NCI-H2196 treated with DMSO at 0.1 percent for 48 hours (cell line): ENCODE results near the gene BTN1A1.
"Not testable (repeated sequence)": the region's sequence is repeated elsewhere in the genome, so short reads cannot be mapped to it uniquely, and the experiment has no call there.

ENCODE experiments used
- DNase-seq: peaks from one replicate; lab custom pipeline; 2025; ENCODE audit not compliant: unreplicated experiment; lab: John Stamatoyannopoulos, UW

BTN1A1 gene, protein sequence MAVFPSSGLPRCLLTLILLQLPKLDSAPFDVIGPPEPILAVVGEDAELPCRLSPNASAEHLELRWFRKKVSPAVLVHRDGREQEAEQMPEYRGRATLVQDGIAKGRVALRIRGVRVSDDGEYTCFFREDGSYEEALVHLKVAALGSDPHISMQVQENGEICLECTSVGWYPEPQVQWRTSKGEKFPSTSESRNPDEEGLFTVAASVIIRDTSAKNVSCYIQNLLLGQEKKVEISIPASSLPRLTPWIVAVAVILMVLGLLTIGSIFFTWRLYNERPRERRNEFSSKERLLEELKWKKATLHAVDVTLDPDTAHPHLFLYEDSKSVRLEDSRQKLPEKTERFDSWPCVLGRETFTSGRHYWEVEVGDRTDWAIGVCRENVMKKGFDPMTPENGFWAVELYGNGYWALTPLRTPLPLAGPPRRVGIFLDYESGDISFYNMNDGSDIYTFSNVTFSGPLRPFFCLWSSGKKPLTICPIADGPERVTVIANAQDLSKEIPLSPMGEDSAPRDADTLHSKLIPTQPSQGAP

DNA sequence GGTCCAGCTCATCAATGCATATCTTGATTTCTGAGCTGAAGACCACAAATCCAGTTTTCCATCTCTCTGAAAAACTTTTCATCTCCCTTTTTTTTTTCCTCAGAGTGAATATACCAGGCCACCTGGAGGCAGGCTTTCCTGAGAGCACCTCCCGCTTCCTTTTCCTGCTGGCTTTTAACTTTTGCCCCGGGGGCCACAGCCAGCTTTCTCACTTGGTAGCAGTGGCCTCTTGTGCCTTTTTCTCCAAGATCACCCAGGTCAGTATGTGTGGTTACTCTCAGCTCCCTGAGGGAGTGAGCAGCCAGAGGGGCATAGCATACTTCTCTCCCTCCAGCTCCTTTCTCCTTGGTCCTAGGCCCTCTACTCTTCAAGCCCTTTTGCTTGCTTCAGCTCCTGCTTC is at the start of gene BTN1A1:
Gene BTN1A1 (plus strand): TSS at position 202 of the 400 bp plus-strand sequence. CDS start 984 bp downstream, outside the sequence.
- DNase-seq, result no peak

DNA sequence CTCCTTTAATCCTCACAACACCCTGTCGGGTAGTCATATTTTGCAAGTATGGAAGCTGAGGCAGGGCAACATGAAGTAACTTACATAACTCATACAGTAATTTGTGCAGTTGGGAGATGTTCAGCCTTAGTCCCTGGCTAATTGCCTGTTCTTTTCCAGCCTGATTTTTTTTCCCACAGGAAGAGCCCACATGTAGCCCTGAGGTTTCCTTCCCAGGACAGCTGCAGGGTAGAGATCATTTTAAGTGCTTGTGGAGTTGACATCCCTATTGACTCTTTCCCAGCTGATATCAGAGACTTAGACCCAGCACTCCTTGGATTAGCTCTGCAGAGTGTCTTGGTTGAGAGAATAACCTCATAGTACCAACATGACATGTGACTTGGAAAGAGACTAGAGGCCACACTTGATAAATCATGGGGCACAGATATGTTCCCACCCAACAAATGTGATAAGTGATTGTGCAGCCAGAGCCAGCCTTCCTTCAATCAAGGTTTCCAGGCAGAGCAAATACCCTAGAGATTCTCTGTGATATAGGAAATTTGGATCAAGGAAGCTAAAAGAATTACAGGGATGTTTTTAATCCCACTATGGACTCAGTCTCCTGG is 47.4 kb upstream of the BTN1A1 start:
- no peak for DNase-seq

DNA sequence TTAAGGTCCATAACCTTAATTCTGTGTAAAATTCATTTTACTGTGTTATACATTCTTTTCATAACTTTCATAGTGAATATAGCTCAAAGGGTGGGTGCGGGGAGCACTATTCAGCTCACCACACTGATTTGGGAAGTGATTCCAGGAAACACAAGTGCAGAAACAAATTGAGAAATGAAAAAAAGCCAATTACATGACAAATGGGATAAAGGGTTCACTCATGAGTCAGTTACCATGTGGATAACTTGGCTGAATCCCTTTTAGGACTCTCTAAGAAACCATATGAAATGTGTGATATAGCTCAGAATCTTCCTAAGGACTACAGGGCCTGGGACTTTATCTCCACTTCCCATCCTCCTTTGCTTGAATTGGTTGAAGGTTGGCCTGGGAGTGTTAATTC is 45.5 kb upstream of the BTN1A1 start:
- no peak for DNase-seq

DNA sequence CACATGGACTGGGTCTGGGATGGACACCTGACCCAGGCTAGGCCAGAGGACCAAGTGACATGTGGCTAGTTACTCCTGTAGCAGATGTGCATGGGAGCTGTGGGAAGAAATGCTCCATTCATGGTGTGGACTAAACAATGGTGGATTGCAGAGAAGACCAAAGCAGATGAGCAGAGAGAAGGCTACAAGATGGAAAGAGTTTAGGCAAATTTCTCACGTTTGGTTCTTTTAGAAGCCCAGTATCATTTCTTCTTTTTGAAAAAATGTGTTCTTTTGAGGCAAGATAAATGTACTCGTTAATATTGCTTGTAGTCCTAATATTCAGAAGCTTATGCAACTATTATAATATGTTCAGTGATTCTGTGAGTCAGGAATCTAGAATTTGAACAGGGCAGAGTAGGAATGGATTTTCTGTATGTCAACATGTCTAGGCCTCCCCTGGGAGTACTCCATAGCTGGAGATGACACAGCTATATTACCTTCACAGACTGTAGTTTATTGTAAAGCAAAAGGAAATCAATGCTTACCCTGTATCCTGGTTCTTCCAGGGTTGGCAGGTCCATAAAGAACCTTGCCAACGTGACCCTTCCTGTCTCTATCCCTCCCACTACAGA is 44.6 kb upstream of the BTN1A1 start:
- DNase-seq, result no peak

DNA sequence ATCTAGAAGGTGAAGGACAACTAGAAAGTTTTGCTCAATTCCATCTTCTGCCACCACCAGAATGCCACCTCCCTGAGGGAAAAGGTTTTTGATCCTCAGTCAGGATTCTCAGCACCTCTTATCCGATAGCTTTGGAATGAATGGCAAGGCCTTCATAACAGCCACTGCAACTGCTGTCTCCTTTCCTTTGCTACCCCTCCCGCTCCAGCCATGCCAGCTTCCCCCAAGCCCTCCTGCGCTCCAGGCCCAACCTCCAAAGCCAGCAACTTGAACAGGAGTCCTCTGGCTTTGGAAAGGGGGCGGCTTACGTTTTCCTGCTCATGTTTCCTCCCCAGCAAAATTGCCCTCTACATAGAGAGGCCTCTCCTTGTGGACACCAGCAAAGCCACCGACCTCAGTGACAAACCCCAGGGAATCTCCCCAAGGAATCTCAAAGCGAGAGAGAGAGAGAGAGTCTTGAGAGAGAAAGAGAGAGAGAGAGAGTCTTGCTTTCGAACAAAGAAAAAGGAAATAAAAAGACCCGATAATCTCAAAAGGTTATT is 42.8 kb upstream of the BTN1A1 start:
- no peak for DNase-seq

DNA sequence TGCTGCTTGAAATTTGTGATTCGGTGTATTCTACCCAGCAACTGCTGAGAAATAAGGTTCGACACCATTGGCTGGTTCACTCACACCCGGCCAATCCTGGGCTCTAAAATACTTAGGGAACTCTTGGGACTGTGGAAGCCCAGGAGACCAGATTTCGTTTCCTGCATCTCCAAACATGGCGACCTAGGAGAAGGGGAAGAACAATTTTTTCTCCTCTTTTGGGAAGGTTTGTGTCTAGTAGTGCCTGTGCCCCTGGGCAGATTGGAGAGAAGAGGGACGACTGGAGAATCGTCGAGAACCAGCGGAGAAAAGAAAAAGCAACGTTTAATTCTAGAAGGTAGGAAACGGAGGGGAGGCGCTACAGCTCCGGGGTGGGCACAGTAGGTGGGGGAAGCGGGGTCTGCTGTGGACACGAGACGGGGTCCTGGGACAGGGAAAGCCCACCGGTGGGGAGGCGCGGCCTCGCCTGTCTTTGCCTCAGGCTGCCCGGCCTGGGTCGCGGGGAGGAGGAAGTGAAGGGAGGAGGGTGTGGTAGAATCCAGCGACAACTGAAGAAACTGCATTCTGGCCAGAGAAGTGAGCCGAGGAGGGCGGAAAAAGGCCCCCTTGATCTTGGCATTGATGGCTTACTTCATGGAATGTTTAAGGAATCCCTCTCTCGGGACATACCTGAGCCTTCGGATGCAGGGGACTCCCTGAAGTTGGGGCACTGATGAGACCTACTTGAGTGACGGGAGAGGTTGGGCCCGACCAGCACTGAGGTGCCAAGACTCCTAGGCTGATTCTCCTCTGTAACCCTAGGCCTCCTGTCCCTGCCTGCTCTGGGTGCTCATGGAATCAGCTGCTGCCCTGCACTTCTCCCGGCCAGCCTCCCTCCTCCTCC is 42.1 kb upstream of the BTN1A1 start, which contains the start of gene BTN2A1:
Gene BTN2A1 (plus strand): TSS at position 150 of the 883 bp plus-strand sequence. CDS start 682 bp downstream, at position 832.
- DNase-seq, result peak; percentile 88

DNA sequence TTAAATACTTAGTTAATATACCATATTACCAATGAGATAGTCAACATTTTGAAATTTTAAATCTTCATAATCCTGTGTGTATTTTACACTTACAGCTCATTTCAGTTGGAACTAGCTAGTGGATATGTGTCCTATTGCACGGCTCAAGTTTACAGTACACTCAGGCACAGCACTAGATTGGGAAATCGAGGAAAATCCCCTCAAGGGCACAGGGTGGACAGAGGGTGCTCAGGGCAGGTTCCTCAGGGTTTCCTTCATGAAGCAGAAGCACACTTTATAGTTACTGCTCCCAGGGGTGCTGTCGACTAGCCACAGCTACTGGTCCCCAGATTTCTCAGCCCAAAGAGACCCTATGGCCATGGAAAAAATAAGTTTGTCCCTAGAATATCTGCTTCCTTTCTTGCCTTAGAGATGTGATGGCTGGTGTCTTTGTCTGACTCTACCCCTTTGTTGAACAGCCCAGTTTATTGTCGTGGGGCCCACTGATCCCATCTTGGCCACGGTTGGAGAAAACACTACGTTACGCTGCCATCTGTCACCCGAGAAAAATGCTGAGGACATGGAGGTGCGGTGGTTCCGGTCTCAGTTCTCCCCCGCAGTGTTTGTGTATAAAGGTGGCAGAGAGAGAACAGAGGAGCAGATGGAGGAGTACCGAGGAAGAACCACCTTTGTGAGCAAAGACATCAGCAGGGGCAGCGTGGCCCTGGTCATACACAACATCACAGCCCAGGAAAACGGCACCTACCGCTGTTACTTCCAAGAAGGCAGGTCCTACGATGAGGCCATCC is 40.9 kb upstream of the BTN1A1 start:
- no peak for DNase-seq

DNA sequence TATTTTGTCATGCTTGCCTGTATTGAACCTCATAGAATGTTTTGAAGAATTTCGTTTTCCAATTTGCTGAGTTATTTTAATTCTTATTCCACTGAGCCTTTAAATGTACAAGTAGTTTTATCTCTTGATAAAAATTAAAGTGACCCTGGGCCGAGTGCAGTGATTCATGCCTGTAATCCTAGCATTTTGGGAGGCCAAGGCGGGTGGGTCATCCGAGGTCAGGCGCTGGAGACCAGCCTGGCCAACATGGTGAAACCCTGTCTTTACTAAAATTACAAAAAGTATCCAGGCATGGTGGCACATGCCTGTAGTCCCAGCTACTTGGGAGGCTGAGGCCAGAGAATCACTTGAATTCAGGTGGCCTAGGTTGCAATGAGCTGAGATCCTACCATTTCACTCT is 38.8 kb upstream of the BTN1A1 start:
- DNase-seq, result not testable (repeated sequence)

DNA sequence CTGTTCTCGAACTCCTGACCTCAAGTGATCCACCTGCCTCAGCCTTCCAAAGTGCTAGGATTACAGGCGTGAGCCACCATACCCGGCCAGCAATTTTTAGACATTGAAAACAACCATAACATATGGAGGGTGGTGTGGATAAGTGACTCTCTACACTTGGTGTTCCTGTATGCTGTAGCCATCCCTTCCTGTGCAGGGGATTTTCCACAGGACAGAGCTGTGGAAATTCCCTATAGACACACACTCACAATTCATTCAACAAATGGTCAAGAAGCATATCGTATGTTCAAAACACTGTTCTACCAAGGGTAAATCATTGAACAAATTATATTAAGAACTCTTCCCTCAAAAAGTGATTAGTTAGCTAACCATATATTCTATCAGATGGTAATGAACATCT is 36.1 kb upstream of the BTN1A1 start:
- DNase-seq, result no peak

DNA sequence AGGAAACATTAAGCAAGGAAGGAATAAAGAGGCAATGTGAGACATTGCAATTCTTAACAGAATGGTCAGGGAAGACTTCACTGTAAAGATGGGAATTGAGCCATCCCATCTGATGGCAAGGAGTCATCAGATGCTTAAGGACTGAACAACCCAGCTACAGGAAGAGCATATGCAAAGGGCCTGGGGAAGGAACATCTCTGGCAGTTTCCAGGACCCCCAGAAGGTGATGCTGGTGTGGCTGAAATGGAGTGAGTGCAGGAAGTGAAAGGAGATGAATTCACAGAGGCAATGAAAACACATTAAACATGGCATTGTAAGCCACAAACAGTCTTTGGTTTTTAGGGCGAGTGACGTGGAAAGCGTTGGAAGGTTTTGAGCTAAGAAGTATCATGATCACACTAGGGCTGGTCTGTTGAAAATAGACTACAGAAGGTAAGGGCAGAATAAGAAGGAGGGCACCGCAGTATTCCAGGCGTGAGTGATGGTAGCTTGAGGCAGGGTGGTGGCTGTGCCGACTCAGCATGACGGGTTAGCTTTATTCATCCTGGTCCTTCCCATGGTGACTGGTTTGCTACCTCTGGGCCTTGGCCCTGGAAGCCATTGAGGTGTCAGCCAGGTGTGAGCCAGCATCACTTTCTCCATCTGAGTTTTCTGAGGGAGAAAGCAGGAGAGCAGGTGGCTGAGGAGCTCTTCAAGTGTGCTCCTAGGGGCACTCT is 35.5 kb upstream of the BTN1A1 start:
- no peak for DNase-seq

DNA sequence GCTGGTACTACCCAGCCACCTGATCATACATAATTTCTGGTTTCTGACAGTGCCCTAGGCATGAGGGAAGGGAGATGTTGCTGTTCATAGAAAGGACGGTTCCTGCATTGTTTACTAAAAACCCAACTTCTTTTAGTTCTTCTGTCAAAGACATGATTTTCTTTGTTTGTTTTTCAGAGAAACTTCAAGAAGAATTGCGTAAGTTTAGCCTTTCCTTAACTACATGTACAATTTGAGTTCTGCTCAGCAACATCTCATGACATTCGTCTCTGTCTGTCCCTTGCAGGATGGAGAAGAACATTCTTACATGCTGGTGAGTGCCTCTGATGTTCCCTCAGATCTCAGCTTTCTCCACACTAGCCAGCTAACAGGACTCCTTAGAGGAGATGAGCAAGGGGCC is 34.3 kb upstream of the BTN1A1 start:
- DNase-seq, result no peak

DNA sequence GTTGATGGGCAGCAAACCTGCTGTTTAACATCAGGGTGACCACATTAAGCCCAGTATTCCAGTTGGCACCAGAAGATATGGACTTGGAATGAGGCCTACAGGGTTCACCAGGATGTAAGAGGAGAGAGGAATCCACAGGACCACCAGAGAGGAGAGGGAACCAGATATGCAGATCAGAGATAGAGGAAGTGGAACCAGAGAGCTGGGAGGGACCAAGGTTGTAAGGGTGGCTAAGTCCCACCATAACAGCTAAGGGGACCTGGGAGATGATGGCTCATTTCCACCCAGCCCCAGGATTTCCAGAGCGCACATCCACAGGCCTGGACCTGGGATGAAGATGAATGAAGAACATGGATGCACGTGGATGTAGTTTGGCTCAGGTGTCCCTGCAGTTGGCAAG is 31.3 kb upstream of the BTN1A1 start:
- no peak for DNase-seq

DNA sequence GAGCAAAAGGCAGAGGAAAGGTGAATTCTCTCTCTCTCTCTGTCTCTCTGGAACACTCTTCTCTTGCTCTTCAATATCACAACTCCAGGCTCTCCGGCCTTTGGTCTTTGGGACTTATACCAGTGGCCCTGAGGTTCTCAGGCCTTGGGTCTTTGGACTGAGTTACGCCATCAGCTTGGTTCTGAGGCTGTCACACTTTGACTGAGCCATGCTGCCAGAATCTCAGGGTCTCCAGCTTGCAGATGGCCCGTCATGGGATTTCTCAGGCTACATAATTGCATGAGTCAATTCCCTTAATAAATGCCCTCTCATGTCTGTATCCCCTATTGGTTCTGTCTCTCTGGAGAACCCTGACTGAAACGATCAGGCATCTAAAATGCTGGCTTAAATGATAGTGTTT is 29.5 kb upstream of the BTN1A1 start:
- no peak for DNase-seq

DNA sequence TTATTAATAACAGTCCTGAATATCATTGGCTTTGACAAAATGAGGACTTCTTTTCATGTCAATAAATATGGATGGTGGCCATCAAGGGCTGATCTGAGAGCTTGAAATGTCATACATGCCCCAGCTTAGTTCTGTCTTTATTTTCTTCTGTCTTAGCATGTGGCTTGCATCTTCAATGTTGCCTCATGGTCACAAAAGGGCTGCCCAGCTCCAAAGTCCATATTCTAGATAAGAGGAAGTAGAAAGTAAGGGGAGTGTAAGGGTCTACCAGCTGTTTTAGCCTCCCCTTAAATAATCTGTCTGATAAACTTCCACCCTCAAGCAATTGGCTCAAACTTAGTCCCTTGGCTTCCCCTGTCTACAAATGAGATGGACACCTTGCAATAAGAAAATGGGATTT is 28.1 kb upstream of the BTN1A1 start:
- DNase-seq, result no peak

DNA sequence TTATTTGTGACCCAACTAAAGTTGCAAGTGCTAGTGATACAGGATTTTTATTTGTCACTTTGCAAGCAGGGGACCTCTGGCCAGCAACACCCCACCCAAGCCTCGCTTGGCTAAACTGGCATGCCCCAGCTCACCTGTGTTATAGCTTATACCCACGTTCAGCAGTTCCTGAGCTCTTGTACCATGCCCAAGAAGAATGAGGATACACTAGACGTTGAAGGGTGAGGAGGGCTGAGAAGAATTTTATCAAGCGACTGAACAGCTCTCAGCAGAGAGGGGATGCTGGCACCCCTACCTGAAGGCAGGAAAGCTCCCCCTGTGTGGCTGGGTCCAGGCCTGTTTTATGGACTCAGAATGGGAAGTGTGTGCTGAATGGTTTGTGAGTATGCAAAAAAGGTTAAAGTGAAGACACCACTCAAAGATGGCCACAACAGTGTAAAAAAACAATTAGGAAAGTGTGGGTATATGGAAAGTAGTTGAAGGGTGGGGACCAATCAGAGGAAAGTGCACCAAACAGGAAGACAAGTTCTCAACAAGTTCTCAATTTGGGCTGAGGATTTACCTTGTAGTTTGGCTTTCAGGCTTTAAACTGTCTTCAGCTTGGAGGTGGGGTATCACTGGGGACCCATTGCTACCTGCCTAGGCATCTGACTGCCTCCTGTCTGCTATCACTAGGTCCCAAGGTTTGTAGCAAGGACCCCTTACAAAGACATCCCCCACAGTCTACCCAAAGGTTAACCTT is 27.4 kb upstream of the BTN1A1 start:
- no peak for DNase-seq

DNA sequence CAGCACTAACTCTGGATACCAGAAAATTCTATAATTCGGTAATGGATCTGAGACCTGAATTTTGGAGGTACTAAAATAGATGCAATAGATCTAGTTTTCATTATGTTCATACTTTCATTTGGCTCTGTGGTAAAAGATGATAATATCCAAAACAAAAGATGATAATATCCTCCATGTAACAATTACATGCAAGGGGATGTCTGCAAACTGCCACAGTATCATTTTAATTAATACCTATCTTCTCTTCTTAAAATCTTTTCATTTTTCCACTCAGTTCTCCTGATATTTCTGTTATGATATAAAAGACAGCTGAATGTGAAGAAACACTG is 26.7 kb upstream of the BTN1A1 start:
- DNase-seq, result no peak

DNA sequence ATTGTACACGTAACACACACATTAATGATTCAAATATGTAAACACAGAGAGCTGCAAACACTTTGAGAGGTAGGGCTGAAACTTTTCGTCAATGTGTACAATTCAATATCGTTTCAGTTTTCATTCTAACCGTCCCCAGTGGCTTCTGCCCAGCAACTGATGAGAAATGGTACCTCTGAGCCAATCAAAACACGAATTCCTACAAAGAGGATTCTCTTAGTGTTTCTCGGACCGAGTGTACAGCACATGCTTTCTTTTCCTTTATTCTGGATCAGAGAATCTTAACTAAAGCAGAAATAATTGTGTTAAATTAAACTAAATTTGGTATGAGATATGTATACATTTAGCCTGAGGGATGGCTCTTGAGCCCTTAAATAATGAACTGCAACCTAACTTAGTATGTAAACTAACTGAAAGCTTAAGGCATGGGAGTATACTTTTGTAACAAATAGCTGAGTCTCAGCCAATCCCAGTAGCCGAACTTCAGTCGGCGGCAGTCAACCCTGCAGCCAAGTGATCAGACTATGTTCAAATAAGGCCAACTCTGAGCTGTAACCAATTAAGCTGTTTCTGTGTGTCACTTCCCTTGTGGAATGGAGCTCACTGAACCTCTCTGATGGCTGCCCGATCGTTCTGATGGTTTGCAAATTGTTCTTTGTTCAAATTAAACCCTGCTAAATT is 26.2 kb upstream of the BTN1A1 start:
- DNase-seq, result peak; percentile 89

DNA sequence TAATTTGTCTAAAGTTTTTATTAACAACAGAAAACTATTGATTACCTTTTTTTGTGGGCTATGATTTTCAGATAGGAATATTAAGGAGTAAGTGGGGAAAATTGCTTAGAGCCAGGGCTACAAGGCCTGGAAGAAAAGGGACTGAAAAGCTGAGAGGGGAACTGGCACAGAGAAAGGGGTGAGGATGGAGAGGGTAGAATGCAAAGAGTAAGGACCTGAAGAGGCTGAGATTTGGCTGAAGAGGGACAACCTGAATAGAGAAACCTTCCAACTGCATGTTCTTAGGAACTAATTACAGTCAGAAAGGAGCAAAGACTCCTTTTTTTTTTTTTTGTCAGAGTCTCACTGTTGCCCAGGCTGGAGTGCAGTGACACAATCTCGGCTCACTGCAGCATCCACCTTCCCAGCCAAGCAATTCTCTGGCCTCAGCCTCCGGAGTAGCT is 25.6 kb upstream of the BTN1A1 start:
- DNase-seq, result no peak
